ENCODE measurements around the gene ZNF436. TPM values are rescaled to one million over a fixed set of nuclear protein-coding genes. Genes with fewer than 3 reads are reported as not detected.

Gene ZNF436
- total RNA-seq, 1 donor from 2014 or later, result 5.6 TPM

- CTCF ChIA-PET, result no interaction called here
- intact Hi-C loops (cut with micrococcal nuclease), result loop anchor here (10.0 kb wide), 1 partner anchor 1379 kb away; the partner anchor contains the start of gene CLIC4
- H3K4me3 Mint-ChIP-seq, result peak overlapping the region; percentile 38
Observed at GRCh38 chr1:23366146-23366545, 3.5 kb downstream of the ZNF436 start.

GRCh38 chr1:23362218-23362713, 7.4 kb downstream of the ZNF436 start:
- no peak for TF ChIP-seq CTCF (IDR thresholded peaks at IDR 0.05)
- ChIA-PET CTCF (interaction anchor here (1.4 kb wide), 1 partner anchor 18 kb away, joined by 4 read pairs; the partner anchor contains the start of gene HNRNPR), POLR2A (interaction anchor here (0.7 to 1.6 kb wide), 2 partner anchors 18 to 123 kb away, joined by 3 to 7 read pairs; partner anchors contain the start of gene HNRNPR)
- DNase-seq (no peak), ATAC-seq (ENCODE audit: low read depth) (no peak)
- intact Hi-C loops (cut with micrococcal nuclease), result loop anchor here (10.0 kb wide), 1 partner anchor 1383 kb away; the partner anchor contains the start of gene CLIC4
- Mint-ChIP-seq H3K4me1 (peaks cover 9% of the 10 kb centered on the region), H3K27me3 (no peaks in the 10 kb centered on the region), H3K36me3 (ENCODE audit: low read depth) (peaks cover 58% of the 10 kb centered on the region), H3K27ac (no peak overlapping the region), H3K4me3 (no peak overlapping the region), H3K9me3 (peaks cover 32% of the 10 kb centered on the region)

More at GRCh38 chr1:23366146-23366545, 3.5 kb downstream of the ZNF436 start:
- Mint-ChIP-seq H3K9me3 (peaks cover 12% of the 10 kb centered on the region), H3K27me3 (no peaks in the 10 kb centered on the region), H3K36me3 (ENCODE audit: low read depth) (peaks cover 46% of the 10 kb centered on the region), H3K27ac (no peak overlapping the region), H3K4me1 (peaks cover 26% of the 10 kb centered on the region)
- POLR2A ChIA-PET, result interaction anchor here (0.8 to 7.4 kb wide), 2 partner anchors 21 to 347 kb away, joined by 7 to 136 read pairs; partner anchors contain the start of gene HNRNPR
- no peak for ATAC-seq (ENCODE audit: low read depth)
- DNase-seq, result no peak
- TF ChIP-seq CTCF (IDR thresholded peaks at IDR 0.05), result no peak

GRCh38 chr1:23358310-23358875, 11.2 kb downstream of the ZNF436 start:
- no peak overlapping the region for H3K4me3 Mint-ChIP-seq
- H3K9me3 Mint-ChIP-seq, result peaks cover 32% of the 10 kb centered on the region
- no peak for TF ChIP-seq CTCF (IDR thresholded peaks at IDR 0.05)
- intact Hi-C loops (cut with micrococcal nuclease), result no loop called here
- CTCF ChIA-PET, result no interaction called here
- ATAC-seq (ENCODE audit: low read depth) (no peak), DNase-seq (no peak)
- POLR2A ChIA-PET, result interaction anchor here (0.6 to 1.3 kb wide), 2 partner anchors 10 to 99 kb away, joined by 4 to 5 read pairs; no protein-coding TSS in a partner anchor
- H3K4me1 Mint-ChIP-seq, result no peaks in the 10 kb centered on the region
- peaks cover 41% of the 10 kb centered on the region for H3K36me3 Mint-ChIP-seq (ENCODE audit: low read depth)
- H3K27me3 Mint-ChIP-seq, result no peaks in the 10 kb centered on the region
- H3K27ac Mint-ChIP-seq, result no peak overlapping the region

GRCh38 chr1:23357138-23357908, 12.3 kb downstream of the ZNF436 start:
- ATAC-seq (ENCODE audit: low read depth) (no peak), DNase-seq (no peak)
- H3K9me3 Mint-ChIP-seq, result peaks cover 26% of the 10 kb centered on the region
- H3K27ac Mint-ChIP-seq, result no peak overlapping the region
- H3K4me3 Mint-ChIP-seq, result no peak overlapping the region
- ChIA-PET POLR2A (interaction anchor here (1.3 kb wide), 2 partner anchors 11 to 13 kb away, joined by 5 read pairs; partner anchors contain the start of gene HNRNPR), CTCF (interaction anchor here (0.6 kb wide), 1 partner anchor 184 kb away, joined by 3 read pairs; no protein-coding TSS in a partner anchor)
- no peaks in the 10 kb centered on the region for H3K27me3 Mint-ChIP-seq
- intact Hi-C loops (cut with micrococcal nuclease), result no loop called here
- no peak for TF ChIP-seq CTCF (IDR thresholded peaks at IDR 0.05)
- H3K36me3 Mint-ChIP-seq (ENCODE audit: low read depth), result peaks cover 32% of the 10 kb centered on the region
- no peaks in the 10 kb centered on the region for H3K4me1 Mint-ChIP-seq
